GM10248 (cell line): ENCODE data around the gene IWS1.

Experiments used
- CTCF ChIA-PET: fragments of 300-600 bp; sonication (Branson Sonifier 250); formaldehyde crosslinking; extraction: SDS; loops from one replicate; lab custom pipeline; 2021; ENCODE audit warnings: antibody characterized with exemption; lab: Yijun Ruan, JAX
- POLR2A ChIA-PET: fragments of 350-650 bp; sonication (Branson Sonifier 250); formaldehyde crosslinking; extraction: SDS; loops from one replicate; lab custom pipeline; 2020; ENCODE audit warnings: antibody characterized with exemption; lab: Yijun Ruan, JAX
- DNase-seq: peaks from one replicate; pipeline ENCODE4 v3.0.0; 2012; ENCODE audit errors: extremely low spot score
- TF ChIP-seq, protein P1 (sequence below): IDR thresholded peaks from 2 replicates; pipeline ENCODE4 v1.5.1; 2012; ENCODE audit warnings: mild to moderate bottlenecking, low read depth; ENCODE audit errors: extremely low read depth, missing control alignments, control extremely low read depth

The IWS1 gene

GRCh38 chr2:127486247-127487058 is 39.8 kb downstream of the IWS1 start:
- TF ChIP-seq, protein P1, sequence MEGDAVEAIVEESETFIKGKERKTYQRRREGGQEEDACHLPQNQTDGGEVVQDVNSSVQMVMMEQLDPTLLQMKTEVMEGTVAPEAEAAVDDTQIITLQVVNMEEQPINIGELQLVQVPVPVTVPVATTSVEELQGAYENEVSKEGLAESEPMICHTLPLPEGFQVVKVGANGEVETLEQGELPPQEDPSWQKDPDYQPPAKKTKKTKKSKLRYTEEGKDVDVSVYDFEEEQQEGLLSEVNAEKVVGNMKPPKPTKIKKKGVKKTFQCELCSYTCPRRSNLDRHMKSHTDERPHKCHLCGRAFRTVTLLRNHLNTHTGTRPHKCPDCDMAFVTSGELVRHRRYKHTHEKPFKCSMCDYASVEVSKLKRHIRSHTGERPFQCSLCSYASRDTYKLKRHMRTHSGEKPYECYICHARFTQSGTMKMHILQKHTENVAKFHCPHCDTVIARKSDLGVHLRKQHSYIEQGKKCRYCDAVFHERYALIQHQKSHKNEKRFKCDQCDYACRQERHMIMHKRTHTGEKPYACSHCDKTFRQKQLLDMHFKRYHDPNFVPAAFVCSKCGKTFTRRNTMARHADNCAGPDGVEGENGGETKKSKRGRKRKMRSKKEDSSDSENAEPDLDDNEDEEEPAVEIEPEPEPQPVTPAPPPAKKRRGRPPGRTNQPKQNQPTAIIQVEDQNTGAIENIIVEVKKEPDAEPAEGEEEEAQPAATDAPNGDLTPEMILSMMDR, result no peak
- DNase-seq, result no peak
- CTCF ChIA-PET, result interaction anchor here (1.4 to 1.6 kb wide), 2 partner anchors 16 to 70 kb away, joined by 3 read pairs; no protein-coding TSS in a partner anchor
- POLR2A ChIA-PET, result no interaction called here

DNA sequence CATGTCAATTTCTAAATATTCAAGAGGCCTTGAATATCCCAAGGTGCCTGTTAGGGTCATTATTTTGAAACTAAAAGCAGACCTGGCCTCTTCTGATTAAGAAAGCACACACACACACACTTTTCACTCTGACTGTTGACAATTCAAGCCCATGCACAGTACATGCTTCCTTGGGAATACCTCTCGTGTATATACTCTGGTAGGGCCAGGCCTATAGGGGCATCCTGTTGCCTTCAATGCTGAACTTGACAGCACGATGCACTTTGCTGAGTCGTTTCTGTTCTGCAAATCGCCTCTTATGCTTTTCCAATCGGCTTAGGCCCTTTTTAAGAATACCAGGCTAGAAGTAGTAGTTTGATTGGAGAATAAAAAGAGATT is 40.6 kb downstream of the IWS1 start:
- no peak for DNase-seq
- ChIA-PET POLR2A (no interaction called here), CTCF (interaction anchor here (1.4 to 1.6 kb wide), 2 partner anchors 15 to 69 kb away, joined by 3 read pairs; no protein-coding TSS in a partner anchor)
- TF ChIP-seq, protein P1, result no peak

- POLR2A ChIA-PET, result no interaction called here
- DNase-seq, result no peak
- TF ChIP-seq, protein P1, result no peak
- CTCF ChIA-PET, result interaction anchor here (1.4 to 1.6 kb wide), 2 partner anchors 14 to 69 kb away, joined by 3 read pairs; no protein-coding TSS in a partner anchor
Observed at GRCh38 chr2:127485051-127485693, 41.1 kb downstream of the IWS1 start.

DNA sequence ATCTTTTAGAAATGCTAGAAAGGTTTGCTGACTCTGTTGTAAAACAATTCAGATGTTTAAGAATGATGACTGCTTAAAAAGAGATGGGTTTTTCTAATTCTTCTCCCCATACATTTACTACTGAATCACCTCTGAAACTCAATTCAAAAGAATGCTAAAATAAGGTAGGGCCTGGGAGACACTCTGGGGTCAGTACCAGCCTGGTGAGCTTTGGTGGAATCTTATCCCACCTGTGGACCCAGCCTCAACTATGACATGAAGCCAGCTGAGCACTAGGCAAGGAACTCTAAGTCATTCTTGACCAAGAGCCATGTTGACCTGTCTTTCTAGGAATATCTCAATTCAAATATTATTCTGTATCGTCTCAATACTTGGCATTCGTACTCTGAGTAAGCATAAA is 44.3 kb downstream of the IWS1 start:
- DNase-seq, result no peak
- TF ChIP-seq, protein P1, result no peak
- POLR2A ChIA-PET, result no interaction called here
- CTCF ChIA-PET, result interaction anchor here (1.0 to 2.3 kb wide), 6 partner anchors 11 to 414 kb away, joined by 3 to 12 read pairs (median 4); no protein-coding TSS in a partner anchor

DNA sequence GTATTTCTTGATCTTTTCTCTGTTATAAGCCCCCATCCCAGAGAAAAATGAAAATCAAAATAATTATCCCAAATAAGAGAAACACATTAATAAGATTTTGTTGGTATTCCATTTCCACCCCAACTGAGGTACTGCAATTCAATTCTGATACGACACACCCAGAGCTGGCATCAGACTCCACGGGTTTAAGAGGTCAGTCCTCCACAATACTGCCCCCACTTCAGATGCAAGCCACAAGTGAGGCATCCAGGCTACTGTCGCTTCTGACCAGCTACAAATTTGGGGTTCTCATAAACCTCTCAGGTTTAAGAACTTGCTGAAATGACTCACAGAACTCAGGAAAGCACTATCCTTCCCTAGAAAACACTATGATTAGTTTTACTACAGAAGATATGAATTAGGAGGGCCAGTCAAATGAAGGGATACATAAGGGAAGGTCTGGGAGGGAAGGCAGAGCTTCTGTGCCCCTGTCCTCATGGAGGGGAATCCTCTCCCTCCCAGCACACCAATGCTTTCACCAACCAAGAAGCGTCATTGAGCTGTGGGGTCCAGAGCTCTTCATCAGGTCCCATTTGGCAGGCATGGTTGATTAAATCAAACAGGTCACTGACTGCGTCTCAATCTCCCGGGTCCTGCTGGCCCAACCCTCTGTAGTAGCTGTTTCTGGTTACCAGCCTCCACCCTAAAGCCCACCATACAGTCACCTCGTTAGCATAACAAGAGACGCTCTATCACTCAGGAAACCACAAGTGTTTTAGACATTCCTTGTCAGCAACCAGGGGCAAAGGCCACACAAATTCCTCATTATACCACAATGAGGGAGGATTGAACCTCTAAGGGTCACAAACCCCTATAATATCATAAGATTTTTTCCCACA is 46.2 kb downstream of the IWS1 start:
- TF ChIP-seq, protein P1, result no peak
- POLR2A ChIA-PET, result interaction anchor here (0.5 kb wide), 1 partner anchor 1833 kb away, joined by 4 read pairs; no protein-coding TSS in a partner anchor

More for the DNA sequence above, 46.2 kb downstream of the IWS1 start:
- CTCF ChIA-PET, result interaction anchor here (0.9 to 3.6 kb wide), 30 partner anchors 10 to 415 kb away, joined by 3 to 41 read pairs (median 6); partner anchors contain the start of genes ERCC3 and IWS1
- no peak for DNase-seq
